Activated T-cell treated with anti-CD3 and anti-CD28 coated beads for 4 hours (primary cell): ENCODE data around the gene USP6NL.

Experiments
- DNase-seq: peaks from one replicate; pipeline ENCODE4 v3.0.0-alpha.2; 2020

USP6NL gene

DNA sequence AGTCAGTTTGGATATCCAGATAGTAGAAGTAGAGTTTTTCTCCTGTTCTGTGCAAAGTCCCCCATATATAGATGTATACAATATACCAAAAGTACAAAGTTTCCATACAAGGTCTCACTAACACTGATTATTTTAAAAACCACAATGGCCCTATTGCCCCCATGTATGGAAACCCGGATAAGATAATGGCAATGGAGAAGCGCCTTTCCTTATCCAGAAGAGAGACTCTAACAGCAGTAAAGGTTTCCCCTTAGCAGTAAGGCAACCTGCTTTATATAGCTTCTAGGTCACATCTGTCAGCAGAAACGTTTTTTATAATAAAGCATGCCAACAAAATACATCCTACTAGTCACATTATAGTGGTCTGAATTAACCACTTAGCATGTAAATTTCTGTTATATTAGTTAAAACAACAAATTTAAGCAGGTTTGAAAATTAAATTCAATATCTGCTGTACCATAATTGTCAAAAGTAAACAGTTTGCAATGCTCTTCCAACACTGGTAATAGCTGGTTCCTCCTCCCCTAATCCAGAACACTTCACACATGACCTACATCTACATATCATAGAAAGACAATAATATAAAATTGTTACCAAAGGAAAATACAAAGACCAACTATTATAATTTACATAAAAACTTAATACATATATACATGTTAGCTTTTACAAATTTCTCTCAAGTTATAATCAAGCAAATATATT, 22.4 kb downstream of the USP6NL start:
- no peak for DNase-seq

DNA sequence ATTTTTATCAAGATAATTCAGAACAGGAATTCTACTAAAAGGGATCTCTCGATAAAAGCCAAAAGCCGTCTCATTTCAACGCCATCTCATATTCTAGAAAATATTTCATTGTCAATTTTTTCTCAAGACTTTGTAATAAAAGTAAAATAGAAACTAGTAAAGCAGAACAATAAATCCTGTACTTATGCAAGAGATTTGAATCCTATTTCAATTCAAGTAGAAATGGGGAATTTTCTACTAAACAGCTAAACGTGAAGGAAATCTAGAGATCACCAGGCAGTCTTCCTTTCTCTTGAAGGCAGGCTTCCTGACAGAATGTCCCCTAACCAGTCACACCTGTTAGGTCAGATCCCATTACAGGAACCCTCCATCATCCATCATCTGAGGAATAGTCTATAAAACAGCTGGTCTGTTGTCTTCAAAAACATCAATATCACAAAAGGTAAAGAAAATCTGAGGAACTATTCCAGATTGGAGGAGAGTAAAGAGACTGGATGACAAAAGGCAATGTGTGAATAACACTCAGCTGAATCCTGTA, 23.7 kb downstream of the USP6NL start:
- no peak for DNase-seq

DNA sequence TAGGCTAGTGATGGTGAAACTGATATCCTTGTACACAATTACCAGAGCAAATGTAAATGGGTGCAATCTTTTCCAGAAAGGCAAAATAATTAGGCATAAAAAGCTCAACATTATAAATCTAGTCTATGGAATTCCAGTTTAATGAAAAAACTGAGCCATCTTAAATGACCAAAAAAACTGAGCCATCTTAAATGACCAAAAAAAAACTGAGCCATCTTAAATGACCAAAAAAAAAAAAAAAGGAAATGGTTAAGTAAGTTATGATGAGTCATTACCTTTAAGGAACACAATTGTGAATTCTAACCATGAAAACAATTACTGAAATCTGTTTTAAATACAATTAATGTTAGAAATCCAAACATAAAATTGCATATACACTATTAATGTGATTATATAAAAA, 25.3 kb downstream of the USP6NL start:
- no peak for DNase-seq

DNA sequence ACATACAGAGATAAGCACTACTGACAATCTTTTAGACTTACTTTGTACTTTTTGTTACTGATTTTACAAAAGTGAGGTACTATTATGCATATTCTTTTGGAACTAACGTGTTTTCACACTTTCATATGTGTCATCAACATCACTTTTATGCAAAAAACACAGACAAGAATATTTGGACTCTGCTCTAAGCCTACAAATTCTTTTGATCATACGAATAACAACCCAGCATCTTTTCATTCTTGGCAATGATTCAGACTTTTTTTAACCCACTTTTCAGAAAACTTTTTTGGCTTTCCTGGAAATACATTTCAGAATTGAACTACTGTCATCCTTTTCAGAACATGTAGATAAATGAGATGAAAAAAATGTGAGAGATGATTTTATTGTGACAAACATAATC, 30.2 kb downstream of the USP6NL start:
- DNase-seq, result no peak

DNA sequence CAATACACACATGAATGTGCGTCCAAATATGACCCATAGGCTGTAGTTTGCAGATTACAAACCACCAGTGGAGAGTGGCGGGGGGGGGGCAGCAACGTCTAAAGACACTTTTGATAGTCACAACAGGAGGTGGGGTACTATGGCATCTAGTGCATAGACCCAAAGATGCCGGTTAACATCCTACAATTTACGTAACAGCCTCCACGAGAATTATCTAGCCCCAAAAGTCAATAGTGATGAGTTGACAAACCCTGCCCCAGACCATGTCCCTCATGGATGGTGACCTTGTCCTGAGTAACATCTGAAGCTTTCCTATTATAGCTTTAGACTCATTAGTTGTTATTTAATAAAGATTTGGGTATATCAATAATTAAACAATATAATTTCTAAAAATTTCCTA, 31.6 kb downstream of the USP6NL start:
- DNase-seq, result no peak

DNA sequence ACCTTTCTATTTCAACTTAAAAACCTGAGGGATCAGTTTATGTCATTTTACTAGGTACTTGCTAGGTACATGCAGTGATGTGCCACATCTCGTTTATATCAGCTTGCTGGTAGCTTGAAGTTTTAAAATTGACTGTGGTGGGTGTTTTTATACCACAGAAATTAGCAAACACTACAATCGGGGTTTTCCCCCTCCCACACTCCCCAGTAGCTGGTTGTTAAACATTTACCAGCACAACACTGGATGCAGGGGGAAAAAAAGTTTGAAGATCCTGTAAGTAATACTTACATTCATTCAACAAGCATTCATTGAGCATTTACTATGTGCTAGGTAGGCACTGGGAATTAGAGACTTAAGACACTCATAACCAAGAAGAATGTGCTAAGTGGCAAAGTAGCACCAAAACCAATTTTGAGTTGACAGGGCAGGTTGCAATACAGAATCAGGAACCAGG, 32.6 kb downstream of the USP6NL start:
- peak; percentile 38 for DNase-seq

DNA sequence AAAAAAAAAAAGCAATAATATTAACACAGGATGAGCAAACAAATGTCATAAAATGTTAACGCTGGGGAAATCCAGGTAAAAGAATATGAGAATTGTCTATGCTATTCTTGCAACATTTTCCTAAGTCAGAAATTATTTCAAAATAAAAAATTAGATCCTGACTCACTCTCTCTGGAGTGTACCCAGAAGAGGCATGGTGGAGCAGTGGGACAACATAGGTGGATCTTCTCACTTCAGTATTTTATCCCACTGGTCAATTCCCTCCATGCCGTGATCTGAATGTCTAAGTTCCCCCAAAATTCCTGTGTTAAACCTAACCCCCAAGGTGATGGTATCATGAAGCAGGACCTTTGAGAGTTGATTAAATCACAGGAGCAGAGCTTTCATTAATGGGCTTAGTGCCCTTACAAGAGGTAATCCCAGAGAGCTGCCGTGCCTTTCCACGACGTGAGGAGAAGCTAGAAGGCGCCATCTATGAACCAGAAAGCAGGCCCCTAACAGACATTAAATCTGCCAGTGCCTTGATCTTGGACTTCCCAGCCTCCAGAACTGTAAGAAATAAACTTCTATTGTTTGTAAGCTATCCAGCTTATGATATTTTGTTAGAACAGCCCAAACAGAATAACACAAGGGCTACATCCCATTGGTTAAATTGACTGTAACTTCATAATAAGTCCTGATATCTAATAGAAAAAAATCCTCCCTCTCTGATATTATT, 35.2 kb downstream of the USP6NL start:
- DNase-seq, result no peak

DNA sequence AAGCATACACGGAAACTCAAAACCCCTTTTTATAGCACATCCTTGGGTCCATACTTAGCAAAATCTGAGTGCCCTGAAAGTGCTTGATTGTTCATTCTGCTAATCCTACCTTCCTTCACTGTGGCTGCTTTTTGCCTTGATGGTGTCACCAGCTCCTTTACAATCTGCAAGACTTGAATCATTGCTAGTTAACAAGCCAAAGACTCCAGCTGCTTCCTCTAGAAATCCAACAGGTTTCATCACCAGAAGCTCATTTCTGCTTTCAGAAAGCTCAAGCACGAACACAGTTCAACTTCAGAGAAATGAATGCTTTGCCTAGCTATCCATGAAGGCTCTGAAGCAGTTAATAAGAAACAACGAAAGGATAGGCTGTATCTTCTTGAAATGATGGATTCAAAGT, 38.0 kb downstream of the USP6NL start:
- DNase-seq, result no peak

DNA sequence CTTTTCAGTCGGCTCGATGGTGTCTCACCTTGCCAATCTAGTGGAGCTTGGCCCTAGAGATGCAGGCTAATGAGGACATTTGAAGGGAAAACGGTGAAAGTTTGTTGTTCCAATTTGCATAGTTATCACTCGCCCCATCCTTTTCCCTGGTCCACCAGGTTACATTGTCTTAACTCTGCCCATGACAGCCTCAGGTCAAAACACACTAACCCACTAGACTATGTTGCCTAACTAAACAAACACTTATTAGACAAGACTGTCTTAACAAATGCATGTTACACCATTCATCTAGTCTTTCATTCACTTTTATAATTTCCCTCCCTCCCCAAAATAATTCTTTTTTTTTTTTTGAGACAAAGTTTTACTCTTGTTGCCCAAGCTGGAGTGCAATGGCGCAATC, 40.7 kb downstream of the USP6NL start:
- DNase-seq, result no peak

DNA sequence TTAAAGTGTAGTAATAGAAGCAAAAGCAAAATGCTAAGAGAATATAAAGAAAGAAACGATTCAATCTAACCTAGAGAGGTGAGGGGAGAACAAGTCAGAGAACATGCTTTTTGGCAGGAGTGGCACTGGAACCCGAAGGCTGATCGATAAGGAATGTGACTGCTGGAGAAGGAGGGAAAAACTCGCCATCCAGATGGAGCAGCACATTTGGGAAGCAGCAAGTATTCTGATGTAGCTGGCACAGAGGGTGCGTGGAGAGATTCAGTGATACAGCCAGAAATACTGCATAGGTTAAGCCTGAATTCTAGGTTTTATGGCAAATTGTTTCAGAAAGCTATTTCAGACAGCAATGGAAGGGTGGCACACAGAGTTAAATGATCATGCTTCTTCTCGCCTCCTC, 42.0 kb downstream of the USP6NL start:
- DNase-seq, result no peak

DNA sequence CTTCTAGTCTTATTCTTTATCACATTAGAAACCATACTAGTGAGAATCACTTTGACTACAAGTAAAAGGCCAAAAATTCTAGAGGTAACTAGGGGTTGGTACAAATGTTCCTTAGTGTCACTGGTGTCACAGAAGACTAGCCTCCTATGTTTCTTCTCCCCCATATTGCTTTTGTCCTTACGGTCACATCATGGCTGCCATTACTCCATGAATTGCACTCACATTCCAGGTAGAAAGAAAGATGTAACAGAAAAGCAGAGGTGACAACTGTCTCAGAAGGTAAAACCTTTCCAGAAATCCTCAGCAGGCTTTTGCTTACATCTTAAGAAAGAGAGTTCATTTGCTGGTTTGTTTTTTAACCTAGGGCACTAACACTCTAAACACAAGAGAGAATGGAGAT, 42.9 kb downstream of the USP6NL start:
- DNase-seq, result no peak

DNA sequence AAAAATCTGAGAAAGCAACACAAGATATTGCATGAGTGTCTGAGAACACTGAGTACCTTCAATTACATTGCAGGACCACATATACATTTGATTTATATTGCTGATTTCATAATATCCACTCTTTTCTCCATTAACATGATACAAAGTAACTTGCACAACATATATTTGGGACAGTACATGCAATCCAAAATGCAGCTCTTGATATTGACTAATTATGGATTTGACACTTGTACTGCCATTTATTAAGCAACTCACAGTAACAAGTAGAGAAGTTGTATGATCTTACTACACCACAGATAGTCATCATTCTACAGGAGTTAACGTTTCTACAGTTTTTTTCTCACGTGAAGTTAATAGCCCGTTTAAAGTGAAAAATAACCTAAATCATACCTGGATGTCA, 46.7 kb downstream of the USP6NL start:
- no peak for DNase-seq

DNA sequence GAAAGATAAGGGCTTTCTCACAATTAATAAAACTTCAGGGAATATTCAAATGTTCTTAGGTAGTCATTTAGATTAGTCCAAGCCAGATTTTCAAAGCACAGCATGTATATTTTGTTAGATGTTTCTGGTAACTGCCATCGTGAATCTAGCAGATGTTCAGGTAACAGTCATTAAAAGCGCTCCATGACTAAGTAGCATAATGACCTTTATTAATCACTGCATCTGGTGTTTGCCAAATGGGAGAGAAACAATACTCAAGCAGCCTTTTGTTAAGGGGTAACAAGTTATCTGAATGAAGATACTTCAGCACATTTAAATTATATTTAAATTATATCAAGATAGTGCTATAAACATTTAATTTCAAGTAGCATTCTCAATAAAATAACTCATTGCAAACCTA, 47.5 kb downstream of the USP6NL start:
- DNase-seq, result no peak

DNA sequence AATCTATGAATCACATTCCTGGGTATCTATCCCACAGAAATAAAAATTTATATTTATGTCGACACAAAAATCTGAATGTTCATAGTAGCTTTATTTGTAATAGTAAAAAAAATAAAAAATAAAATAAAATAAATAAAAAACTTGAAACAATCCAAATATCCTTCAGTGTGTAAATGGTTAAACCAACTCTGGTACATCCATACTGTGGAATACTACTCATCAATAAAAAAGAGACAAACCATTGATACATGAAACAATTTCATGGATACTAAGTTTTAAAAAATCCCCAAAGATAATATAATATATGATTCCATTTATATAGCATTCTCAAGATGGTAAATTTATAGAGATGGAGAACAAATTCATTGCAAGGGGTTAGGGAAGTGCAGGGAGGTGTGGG, 48.6 kb downstream of the USP6NL start:
- no peak for DNase-seq

DNA sequence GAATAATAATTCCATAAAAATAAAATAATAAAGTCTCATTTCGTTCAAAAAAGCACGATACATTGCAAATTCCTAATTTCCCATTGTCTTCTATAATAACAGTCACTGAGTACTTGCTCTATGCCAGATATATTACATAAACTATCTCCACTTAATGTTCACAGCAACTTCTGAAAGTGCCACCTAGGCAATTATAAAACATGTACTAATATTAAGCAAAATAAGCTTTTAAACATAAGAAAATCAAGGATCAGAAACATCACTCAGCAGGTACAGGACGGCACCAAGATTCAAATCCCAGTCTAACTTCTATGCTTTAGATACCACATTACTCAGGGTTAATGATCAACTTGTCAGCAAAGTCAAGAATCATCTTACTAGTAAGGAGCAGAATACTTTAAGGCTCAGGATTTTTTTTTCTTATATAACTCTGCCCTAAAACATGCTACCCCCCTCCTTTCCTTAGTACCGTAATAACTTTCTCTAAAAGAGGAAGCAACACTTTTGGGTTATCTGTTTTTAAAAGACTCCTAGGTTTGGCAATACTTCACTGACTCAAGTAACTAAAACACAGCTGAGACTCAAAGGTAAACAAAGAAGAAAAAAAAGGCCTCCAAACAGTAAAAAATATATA, 51.3 kb downstream of the USP6NL start:
- DNase-seq, result no peak

DNA sequence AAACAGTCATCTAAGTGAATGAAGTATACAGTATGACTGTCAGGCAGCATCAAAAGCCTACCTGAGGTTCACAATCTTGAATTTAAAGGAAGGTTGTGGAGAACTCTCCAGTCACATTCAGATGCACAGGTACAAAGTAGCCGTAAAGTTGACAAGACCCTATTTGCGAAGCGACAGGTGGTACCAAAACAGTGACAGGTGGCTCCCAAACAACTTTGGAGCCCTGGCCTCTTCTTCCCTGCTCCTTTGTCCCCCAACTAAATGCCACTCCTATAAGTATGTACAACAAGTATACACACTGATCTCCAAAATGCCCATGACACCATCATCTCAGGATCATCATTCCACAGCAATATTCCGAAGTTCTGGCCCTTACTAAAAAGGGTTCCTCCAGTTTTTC, 53.5 kb downstream of the USP6NL start:
- DNase-seq, result no peak

DNA sequence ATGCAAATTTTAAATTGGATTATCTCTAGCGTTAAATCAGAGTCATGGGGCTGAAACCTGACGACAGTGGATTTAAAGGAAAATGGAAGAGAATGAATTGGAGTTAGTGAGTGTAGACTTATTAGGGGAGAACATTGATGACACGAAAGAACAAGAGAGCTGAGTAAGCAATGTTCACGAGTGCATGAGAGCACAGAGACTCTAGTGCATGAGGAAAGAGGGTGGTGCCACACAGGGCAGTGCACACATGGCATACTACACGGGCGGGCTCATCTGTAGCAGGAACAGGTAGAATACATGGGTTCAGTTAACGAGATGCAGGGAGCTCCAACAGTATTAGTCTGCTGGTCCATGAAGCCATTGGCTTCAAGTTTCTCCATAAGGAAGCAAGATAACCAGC, 53.9 kb downstream of the USP6NL start:
- no peak for DNase-seq

DNA sequence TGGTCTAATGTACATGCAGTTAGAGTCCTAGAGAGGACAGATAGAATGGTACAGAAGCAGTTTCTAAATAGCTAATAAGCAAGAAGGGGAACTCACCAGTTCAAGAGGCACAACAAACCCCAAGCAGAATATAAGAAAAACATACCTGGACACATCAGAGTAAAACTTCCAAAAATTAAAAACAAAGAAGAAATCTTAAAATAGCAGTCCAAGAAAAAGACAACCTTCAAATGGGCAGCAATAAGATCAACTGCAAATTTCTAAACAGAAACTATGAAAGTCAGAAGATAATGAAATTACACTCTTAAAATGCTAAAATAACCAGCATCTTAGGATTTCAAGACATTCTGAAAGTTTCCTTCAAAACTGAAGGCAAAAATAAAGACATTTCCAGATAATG, 55.9 kb downstream of the USP6NL start:
- DNase-seq, result no peak

DNA sequence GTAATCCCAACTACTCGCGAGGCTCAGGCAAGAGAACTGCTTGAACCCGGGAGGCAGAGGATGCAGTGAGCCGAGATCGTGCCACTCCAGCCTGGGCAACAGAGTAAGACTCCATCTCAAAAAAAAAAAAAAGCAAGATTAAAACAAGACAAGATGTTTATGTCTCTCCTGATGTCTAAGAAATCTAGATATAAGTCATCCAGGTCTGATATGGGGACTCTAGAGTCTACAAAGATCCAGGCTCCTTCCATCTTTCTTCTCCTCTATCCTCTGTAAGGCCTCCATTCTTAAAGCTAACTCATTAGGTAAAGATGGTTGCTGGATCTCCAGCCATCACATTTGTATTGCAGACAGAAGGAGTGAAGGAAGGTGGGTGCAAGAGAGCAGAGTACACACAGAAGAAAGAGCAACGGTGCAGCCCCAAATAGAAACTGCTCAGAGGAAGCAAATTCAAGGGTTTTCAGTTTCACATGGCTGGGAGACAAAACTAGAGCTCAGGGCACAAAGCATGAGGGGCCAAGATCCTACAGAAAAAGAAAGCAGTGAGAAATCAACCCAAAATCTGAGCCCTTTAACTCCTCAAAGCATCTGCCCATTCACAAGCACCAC, 57.6 kb downstream of the USP6NL start:
- no peak for DNase-seq

DNA sequence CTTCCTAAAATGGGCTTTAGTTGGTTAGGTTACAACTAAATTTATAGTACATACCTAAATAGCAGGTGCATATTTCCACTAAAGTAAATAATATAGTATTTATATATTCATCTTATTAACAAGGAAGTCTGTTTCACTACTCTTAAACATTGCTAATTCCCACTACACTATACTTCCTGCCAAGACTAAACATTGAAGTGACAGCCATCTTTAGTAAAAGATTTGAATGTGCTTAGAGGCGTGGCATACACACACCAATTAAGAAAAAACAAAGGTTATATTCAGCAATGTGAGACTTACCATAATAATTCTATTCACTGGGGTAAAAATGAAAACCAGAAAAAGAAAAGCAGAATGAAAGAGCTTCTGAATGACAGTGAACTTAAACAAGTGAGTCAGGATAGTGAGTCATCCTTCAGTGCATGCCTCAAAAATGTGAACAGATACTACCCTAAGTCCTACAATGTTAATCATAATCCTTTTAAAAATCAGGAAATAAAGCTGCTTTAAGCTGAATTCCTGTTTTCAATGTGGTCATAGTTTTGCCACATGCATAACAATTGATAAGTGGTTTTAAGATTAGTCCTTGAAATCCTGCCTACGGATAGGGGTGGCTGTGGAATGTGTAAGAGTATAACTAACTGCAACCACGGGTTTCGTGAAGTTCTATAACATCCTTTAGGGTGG, 59.4 kb downstream of the USP6NL start:
- no peak for DNase-seq

DNA sequence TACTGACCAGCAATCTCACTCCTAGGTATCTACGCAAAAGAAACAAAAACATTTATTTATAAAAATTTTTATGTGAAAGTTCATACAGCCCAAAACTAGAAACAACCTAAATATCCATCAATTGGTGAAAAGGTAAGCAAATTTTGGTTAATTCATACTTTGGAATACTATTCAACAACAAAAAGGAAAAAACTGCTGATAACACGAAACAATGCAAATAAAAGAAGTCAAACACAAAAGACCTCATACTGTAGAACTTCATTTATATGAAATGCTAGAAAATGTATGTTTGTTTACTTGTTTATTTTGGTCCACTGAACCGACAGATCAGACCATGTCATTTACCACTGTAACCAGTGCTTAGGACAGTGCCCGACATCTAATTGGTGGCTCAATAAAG, 60.3 kb downstream of the USP6NL start:
- DNase-seq, result no peak

DNA sequence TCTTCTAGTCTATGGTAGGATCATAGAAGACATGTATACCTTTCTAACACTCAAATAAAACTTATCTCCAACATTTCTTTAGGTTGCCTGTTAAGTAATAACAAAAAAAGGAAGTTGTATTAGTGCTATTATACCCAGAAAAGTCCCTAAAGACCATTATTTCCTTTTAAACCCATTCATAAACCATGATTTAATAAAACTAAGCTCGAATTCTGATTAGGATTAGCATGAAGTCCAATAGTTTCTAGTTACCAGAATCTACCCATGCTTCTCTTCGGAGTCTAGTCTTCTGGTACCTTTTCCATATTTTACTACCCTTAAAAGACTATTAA, 62.7 kb downstream of the USP6NL start:
- DNase-seq, result no peak
